Skeletal muscle satellite cell (primary cell): Measurements from ENCODE around the gene MED14.

ENCODE experiments used
- H3K27me3 ChIP-seq: 2 replicates; pipeline ENCODE4 v1.7.0; 2013; ENCODE audit warnings: low read length; ENCODE audit not compliant: control insufficient read depth, insufficient read depth
- H3K36me3 ChIP-seq: 2 replicates; pipeline ENCODE4 v1.7.0; 2013; ENCODE audit warnings: mild to moderate bottlenecking, control low read depth, low read length; ENCODE audit not compliant: insufficient read depth
- H3K4me1 ChIP-seq: 2 replicates; pipeline ENCODE4 v1.7.0; 2013; ENCODE audit warnings: low read length; ENCODE audit not compliant: control insufficient read depth, insufficient read depth
- H3K4me2 ChIP-seq: 2 replicates; pipeline ENCODE4 v1.7.0; 2013; ENCODE audit warnings: mild to moderate bottlenecking, low read length
- H3K4me3 ChIP-seq: 2 replicates; pipeline ENCODE4 v1.7.0; 2013; ENCODE audit warnings: low read length
- H3K9ac ChIP-seq: 2 replicates; pipeline ENCODE4 v1.7.0; 2013; ENCODE audit warnings: mild to moderate bottlenecking, low read depth, low read length, moderate library complexity
- H3K9me3 ChIP-seq: replicated peaks from 2 replicates; pipeline ENCODE4 v1.7.0; 2013; ENCODE audit warnings: mild to moderate bottlenecking, control low read depth, low read length

MED14 gene

DNA sequence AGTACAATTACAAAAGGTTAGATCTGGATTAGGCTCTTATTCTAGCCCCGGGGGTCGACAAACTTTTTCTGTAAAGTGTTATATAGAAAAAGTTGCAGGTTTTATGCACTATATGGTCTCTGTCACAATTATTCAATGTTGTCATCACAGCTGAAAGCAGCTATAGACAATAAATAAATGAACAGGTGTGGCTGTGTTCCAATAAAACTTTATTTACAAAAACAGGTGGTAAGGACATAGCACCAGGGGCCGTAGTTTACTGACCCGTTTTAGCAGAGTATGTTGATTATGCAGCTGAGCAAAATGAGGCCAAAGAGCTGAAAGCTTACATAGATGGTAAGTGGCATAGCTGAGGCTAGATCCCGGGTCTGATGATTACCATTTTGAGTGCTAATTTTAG is 75.0 kb downstream of the MED14 start:
- no peaks in the 10 kb centered on the region for H3K9me3 ChIP-seq
- H3K4me3 ChIP-seq, result no peak overlapping the region
- H3K4me1 ChIP-seq, result no peaks in the 10 kb centered on the region
- no peak overlapping the region for H3K9ac ChIP-seq
- H3K27me3 ChIP-seq, result no peaks in the 10 kb centered on the region
- peaks cover 11% of the 10 kb centered on the region for H3K36me3 ChIP-seq
- no peak overlapping the region for H3K4me2 ChIP-seq

DNA sequence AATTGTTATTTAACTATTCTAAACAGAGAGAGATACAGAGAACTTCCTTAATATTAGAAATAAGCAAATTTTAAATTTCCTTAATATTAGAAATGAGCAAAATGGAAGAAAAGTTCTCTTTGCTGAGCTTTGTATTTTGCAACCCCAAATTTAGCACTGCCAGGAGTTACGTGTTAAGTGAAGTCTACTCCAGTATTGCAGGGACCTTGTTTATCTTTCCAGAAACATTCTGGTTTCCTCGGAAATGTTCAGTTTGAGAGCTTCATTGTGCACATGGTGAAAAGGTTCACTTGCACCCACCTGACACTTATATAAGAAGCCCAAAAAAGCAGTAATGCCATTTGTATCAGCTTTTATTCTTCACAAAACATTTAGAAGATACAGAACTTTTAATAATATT is 81.8 kb downstream of the MED14 start:
- no peaks in the 10 kb centered on the region for H3K27me3 ChIP-seq
- H3K4me3 ChIP-seq, result no peak overlapping the region
- no peak overlapping the region for H3K4me2 ChIP-seq
- no peaks in the 10 kb centered on the region for H3K36me3 ChIP-seq
- no peaks in the 10 kb centered on the region for H3K4me1 ChIP-seq
- no peaks in the 10 kb centered on the region for H3K9me3 ChIP-seq
- H3K9ac ChIP-seq, result no peak overlapping the region

DNA sequence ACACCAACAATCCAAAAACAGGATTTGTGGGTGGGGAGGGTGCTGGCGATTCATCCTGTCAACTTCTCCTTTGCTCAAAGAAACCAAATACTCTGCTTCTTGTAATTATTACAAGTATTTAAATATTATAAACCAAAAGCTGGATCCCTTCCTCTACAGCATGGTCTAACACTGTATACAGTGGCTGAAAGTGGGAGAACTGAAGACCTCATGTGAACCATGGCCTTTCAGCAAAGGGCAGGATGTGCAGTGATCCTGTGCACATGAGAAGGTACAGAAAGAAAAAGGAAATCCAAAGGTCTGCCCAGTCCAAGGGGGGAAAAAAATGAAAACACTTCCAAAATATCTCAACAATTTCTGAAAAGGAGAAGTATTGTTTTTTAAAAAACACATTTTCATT is 82.7 kb downstream of the MED14 start:
- H3K4me2 ChIP-seq, result no peak overlapping the region
- H3K4me1 ChIP-seq, result peaks cover 4% of the 10 kb centered on the region
- no peaks in the 10 kb centered on the region for H3K9me3 ChIP-seq
- H3K36me3 ChIP-seq, result no peaks in the 10 kb centered on the region
- no peak overlapping the region for H3K9ac ChIP-seq
- H3K27me3 ChIP-seq, result no peaks in the 10 kb centered on the region
- no peak overlapping the region for H3K4me3 ChIP-seq

DNA sequence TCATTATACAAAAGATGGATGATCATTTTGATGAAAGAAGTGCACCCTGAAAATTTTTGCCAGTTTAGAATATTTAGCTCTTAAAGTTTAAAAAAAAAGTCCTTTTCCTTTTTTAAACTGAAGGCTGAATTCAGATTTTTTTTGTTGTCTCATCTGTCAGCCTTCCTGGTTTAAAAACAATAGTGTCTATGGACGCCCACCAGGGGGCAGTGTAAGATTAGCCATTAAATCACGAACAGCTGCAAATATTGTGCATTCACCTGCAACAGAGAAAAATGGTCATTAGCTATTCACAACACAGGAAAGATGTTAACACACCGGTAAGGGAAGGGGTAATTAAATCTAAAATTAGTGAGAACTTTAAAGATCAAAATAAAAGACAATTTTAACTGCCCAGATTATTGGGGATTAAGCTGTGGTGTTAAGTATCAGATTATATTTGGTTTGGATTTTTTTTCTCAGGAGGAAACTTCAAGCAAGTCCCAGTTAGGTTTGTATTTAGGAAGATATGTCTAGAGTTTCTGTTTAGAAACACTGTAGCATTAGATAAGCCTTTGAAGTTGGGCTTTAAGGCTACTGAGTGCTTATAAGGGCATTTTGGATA is 83.6 kb downstream of the MED14 start:
- Histone ChIP-seq H3K4me2 (no peak overlapping the region), H3K9ac (no peak overlapping the region), H3K4me3 (no peak overlapping the region), H3K36me3 (no peaks in the 10 kb centered on the region), H3K9me3 (no peaks in the 10 kb centered on the region), H3K27me3 (no peaks in the 10 kb centered on the region), H3K4me1 (peaks cover 5% of the 10 kb centered on the region)

DNA sequence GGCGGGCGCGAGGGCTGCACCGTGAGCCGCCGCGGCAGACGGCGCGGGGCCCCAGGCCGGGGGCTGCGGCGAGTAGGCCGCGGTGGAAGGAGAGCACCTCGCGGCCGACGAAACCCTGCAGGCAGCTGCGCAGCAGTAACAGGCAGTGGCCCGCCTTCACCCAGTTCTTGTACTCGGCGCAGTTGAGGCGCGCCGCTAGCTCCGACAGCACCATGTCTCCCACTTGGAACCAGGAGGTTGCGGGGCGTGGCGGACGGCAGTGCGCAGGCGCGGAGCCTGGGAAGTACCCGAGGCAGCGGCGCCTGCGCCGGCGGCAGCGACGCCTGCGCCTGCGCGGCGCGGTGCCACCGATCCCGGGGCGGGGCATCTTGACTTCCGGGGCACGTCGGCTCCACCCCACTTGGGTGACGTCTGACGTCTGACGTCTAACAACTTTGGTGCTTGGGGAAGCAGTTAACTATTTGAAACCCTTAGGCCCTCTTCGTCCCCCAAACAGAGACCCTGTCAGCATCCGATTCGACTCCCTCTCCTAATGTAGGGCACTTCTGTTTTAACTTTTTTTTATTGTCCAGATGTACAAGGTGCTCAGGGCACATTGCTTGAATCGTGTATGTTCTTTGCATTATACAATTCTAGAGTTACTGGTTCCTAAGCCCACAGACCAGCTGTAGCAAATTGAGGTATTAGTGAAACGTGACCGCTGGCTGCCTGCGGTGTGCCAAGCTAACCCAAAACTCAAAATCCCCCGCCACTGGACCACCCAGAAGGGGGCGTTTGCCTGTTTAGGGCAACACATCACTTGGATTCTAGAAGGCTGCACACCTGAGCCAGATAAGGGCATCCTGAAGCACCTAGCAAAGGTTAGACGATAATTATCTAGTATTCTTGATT is 87.8 kb downstream of the MED14 start, which contains the start of gene CXorf38:
TSS of gene CXorf38 (minus strand) at position 255 of the 891 bp plus-strand sequence. CDS start at position 214, 41 bp downstream.
- Histone ChIP-seq H3K4me1 (peaks cover 14% of the 10 kb centered on the region), H3K9ac (peak within 1 kb of the TSS; percentile 81), H3K9me3 (no peaks in the 10 kb centered on the region), H3K4me2 (peak within 1 kb of the TSS; percentile 79), H3K4me3 (peak within 1 kb of the TSS; percentile 90), H3K27me3 (no peaks in the 10 kb centered on the region), H3K36me3 (no peaks in the 10 kb centered on the region)

DNA sequence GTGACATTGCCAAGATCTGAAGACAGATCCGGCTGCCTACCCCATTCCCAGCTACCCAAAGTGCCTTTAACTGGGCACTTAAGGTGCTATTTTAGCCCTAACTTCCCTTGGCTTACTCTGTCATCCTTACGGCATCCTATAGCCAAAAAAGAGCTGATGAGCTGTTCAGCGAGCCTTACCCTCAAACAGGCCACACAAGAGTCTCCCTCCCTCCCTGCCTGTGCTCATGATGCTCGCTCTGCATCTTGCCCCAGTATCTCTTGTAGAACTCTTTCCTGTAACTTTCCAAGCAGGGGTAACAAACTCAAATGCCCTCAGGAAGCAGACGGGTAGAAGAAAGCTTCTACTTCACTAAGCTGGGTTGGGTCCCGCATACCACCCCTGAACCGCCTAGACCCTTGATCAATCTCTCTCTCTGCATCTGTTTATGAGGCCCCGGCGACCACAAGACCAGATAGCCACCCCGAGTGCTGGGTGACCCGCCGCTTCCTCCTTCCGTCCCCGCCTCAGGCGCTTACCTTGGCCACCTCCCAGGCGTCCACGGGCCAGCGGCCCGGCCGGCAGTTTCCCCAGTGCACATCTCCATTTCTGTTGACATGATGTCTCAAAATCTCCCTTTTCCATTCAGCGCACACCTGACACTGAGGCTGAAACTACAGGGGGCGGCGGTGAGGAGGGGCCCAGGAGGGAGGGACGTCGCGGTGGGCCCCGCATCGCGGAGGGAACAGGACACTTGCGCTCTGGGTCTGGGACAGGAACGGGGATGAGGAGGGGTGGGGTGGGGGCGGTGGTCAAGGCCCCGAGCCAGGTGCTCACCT is 88.6 kb downstream of the MED14 start:
- Histone ChIP-seq H3K9ac (peak overlapping the region; percentile 81), H3K9me3 (no peaks in the 10 kb centered on the region), H3K36me3 (peaks cover 8% of the 10 kb centered on the region), H3K4me2 (peak overlapping the region; percentile 79), H3K27me3 (no peaks in the 10 kb centered on the region), H3K4me1 (peaks cover 14% of the 10 kb centered on the region), H3K4me3 (peak overlapping the region; percentile 90)

DNA sequence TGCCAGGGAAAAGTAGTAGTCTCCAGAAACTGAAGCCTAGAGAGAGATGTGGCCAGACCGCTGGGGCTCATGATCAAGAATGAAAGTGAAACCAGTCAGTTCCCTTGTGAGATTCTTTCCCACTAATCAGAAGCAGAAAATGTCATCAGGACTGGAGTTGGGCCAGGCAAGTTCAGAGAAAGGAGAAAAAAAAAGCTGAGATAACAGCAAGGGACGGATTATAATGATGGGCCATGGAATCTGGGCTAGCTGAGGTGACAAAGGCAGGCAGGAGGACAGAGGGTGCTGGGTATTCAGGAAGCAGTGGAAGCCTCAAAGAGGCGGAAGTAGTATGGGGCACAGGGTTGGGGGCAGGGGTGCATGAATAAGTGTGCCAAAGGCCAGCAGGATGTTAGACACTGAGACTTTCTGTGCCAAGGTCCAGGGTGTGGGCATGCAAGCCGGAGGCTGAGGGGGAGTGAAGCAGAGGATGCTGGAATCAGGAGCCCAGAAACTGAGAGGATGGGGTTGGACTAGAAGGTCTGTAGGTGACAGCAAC is 90.5 kb downstream of the MED14 start:
- no peaks in the 10 kb centered on the region for H3K27me3 ChIP-seq
- peak overlapping the region; percentile 66 for H3K4me3 ChIP-seq

DNA sequence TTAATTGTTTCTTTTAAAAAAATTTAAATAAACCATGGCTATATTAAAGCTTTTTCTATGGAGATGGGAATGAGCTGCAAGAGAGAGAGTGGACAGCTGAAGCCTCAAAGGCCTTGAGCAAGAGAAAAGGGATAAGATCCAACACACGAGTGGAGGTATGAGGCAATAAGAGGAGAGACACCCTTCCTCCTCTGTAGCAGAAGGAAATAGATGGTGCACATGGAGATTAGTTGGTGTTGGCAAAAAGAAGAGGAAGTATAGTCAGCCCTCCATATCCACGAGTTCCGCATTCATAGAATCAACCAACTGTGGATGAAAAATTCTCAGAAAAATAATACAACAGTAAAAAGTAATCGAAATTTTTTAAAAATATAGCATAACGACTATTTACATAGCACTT is 91.2 kb downstream of the MED14 start:
- Histone ChIP-seq H3K4me1 (peaks cover 14% of the 10 kb centered on the region), H3K9ac (peak overlapping the region; percentile 75), H3K36me3 (peaks cover 14% of the 10 kb centered on the region), H3K9me3 (no peaks in the 10 kb centered on the region), H3K4me2 (peak overlapping the region; percentile 89), H3K27me3 (no peaks in the 10 kb centered on the region), H3K4me3 (peak overlapping the region; percentile 66)

More for the DNA sequence above, 90.5 kb downstream of the MED14 start:
- peaks cover 8% of the 10 kb centered on the region for H3K36me3 ChIP-seq
- no peaks in the 10 kb centered on the region for H3K9me3 ChIP-seq
- H3K4me2 ChIP-seq, result peak overlapping the region; percentile 89
- H3K4me1 ChIP-seq, result peaks cover 14% of the 10 kb centered on the region
- H3K9ac ChIP-seq, result peak overlapping the region; percentile 75

DNA sequence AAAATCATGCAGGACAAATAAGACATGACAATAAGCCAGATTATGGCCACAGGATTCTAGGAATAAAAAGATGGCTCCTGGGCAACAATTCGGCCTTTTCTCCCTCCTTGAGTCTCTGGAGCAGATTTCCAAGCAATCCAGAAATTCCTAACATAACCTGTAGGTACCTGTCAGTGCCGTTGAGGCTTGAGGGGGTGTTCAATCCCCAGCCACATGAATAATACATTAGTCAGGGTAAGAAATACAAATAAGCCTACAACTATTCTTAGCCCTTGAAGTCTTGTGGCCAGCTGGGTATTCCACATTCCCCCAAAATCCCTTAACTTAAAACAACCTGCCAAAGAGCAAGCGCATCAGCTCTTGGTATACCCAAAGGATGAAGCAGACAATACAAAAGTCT is 97.7 kb downstream of the MED14 start:
- Histone ChIP-seq H3K9me3 (no peaks in the 10 kb centered on the region), H3K9ac (no peak overlapping the region), H3K4me2 (no peak overlapping the region), H3K4me3 (no peak overlapping the region), H3K27me3 (peaks cover 6% of the 10 kb centered on the region), H3K36me3 (peaks cover 72% of the 10 kb centered on the region), H3K4me1 (no peaks in the 10 kb centered on the region)

DNA sequence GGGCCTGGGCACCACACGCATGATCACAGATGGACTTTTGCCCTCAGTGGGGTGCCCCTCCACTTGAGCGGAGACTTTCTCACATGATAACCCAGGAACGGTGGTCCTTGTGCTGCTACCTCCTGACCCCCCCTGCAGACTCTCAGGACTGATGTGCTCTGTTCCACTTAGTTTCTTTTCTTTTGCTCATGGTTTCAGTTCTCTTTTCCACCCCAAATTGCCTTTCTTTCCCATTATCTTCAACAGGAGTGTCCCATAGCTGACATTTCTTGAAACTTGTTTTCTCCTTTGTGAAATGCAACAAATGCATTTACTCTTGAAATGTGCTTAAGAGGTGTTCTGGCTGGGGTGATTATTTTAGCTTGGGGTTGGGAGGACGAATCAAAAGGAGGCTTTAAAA is 103.1 kb downstream of the MED14 start:
- H3K36me3 ChIP-seq, result peaks cover 78% of the 10 kb centered on the region
- no peak overlapping the region for H3K4me3 ChIP-seq
- H3K4me1 ChIP-seq, result no peaks in the 10 kb centered on the region
- H3K9me3 ChIP-seq, result no peaks in the 10 kb centered on the region
- no peak overlapping the region for H3K4me2 ChIP-seq
- no peaks in the 10 kb centered on the region for H3K27me3 ChIP-seq
- H3K9ac ChIP-seq, result no peak overlapping the region

DNA sequence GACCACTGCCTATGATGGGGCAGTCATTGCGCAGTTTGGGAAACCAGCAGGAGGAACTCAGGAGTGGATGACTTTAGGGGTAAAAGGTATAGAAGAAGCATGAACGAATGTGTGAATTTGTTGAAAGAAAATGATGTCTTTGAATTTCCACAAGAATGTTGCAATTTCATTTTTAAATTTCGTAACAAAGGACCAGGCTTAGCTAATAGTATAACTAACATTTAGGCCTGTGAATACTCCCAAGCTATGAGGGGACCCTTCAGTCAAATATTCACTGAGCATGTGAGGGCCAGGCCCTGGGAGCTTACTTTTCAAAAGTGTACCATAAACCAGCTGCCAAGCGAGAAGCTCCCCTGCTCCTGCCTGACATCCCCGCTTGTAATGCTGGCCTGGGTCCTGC is 106.8 kb downstream of the MED14 start:
- peaks cover 7% of the 10 kb centered on the region for H3K27me3 ChIP-seq
- no peak overlapping the region for H3K4me2 ChIP-seq
- peaks cover 41% of the 10 kb centered on the region for H3K36me3 ChIP-seq
- no peak overlapping the region for H3K9ac ChIP-seq
- H3K9me3 ChIP-seq, result no peaks in the 10 kb centered on the region
- H3K4me3 ChIP-seq, result no peak overlapping the region
- no peaks in the 10 kb centered on the region for H3K4me1 ChIP-seq
